22Rv1 (cell line): ENCODE measurements around the gene KIF25.

Experiments used
- CTCF ChIP-seq: fragments of 450-650 bp; IDR thresholded peaks from 2 replicates; pipeline ENCODE4 v1.5.1; 2017; ENCODE audit warnings: mild to moderate bottlenecking
- ZFX ChIP-seq: fragments of 450-650 bp; IDR thresholded peaks from 2 replicates; pipeline ENCODE4 v1.6.1; 2017; ENCODE audit warnings: antibody characterized with exemption, borderline replicate concordance

- no peak for TF ChIP-seq CTCF
- no peak for TF ChIP-seq ZFX
Measured at GRCh38 chr6:168005796-168006195, 8.3 kb downstream of the KIF25 start.
